GM18867 (cell line): Measurements from ENCODE around the gene LGALS7B.
"Not testable (repeated sequence)": the region's sequence is repeated elsewhere in the genome, so short reads cannot be mapped to it uniquely, and the experiment has no call there.

ENCODE experiments used
- ATAC-seq: cut with Tn5 transposase; IDR thresholded peaks from one replicate; pipeline ENCODE4 v1.9.1; 2021; ENCODE audit warnings: mild to moderate bottlenecking, moderate library complexity; ENCODE audit not compliant: unreplicated experiment

The LGALS7B gene

DNA sequence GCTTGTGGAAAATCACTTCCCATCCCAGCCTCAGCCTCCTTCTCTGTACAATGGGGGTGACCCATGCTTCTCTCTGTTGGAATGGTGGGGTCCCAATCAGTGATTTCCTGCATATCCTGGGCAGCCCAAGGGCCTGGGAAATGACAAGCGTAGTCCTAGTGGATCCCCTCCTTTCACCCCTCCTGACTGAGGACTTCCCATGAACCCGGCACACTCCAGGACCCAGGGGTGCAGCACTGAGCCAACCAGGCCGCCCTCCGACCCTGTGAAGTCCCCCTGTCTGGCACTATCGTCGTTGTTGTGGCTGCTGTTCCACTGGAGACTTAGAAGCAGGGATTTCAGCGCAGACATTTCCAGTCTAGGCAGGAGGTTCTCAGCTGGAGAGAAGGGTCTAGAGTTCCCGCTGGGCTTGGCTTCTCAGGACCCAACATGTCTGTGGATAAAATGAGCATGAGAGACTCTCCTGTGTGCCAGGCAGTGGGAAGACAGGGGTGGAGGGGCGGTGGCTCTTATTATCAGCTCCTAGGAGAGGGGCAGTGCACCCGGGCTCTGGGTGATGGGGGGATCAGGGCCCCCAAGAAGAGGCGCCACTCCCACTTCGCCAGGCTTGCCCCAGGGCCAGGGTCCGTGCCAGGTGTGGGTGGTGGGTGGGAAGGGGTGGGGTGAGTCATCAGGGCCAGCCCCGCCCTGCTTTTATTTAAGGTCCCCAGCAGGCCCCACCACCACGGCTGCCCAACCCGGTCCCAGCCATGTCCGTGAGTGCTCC lies at the start of gene LGALS7B:
TSS of gene LGALS7B (plus strand) at position 723 of the 766 bp plus-strand sequence. CDS start at position 750, 27 bp downstream.
- no peak for ATAC-seq

DNA sequence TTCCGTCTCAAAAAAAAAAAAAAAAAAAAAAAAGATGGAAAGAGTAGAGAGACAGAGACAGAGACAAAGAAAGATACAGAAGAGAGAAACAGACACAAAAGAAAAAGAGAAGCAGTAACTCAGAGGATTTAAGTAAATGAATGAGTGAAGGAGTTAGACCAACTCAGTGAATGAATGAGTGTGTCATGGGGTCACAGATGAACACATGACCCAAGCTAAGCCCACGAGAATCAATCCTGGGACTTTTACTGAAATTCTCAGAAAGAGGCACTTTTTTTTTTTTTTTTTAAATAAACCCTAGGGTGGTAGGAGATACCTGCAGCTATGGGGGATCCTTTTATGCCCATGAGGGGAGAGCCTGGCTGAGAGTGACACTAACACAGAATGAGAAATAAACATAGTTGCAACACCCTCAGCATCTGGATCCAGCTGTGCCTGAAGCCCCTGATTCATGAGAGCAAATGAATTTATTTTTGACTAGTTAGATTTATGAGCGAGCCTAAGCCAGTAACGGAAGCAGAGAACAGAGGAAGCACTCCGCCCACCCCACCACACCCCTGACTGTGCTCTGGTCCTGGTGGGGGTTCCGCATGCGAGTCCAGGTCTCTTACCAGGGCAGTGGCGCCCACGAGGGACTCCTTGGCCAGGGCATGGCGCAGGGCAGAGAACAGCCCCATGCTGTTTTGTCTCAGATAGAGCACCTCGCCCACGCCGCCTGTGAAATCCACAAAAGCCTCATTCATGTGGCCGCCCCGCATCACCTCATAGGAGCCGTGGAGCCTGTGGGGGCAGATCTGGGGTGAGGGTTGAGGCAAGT lies 49.4 kb upstream of the LGALS7B start:
- ATAC-seq, result no peak

DNA sequence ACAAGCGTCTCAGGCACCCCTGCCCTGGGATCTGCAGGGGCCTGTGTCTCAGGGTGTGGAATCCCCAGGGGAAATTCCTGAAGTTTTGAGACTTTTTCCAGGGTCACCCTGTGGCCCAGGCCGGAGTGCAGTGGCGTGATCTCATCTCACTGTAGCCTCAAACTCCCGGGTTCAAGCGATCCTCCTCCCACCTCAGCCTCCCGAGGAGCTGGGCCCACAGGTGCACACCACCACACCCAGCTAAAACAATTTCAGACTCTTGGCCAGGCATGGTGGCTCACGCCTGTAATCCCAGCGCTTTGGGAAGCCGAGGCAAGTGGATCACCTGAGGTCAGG lies 48.8 kb upstream of the LGALS7B start:
- no peak for ATAC-seq

DNA sequence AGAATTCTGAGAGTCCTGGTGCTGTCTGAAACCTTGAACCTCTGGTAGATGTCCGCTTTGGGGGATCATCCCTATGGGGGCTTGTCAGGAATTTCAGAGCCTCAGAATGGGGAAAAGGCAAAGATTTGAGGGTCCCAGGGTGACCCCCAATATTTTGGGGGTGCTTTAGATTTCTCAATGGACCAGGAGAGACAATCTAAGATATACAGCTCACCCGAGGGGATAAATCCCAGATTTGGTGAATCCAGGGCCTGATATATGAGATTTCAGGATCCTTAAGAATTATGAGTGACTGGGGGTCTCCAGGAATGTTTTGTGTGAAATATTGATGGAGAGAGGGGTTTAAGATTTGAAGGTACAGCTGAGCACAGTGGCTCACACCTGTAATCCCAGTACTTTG lies 48.1 kb upstream of the LGALS7B start:
- ATAC-seq, result no peak

DNA sequence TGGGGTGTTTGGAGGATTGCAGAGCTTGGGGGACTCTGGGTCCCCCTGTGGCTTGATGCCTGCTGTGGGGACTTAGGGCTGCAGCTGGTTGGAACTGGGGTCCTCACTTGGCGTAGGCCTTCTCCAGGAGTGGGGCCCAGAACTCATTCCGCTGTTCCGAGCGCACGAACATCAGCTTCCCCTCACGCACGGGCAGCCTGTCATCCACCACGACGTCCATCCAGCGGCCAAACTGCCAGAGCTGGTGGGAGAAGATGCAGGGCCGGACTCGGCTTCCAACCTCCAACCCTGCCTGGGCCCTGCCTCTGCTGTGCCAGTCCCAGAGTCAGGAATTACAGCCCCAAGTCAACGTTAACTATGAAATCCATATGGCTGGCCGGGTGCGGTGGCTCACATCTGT lies 47.3 kb upstream of the LGALS7B start:
- ATAC-seq, result no peak

DNA sequence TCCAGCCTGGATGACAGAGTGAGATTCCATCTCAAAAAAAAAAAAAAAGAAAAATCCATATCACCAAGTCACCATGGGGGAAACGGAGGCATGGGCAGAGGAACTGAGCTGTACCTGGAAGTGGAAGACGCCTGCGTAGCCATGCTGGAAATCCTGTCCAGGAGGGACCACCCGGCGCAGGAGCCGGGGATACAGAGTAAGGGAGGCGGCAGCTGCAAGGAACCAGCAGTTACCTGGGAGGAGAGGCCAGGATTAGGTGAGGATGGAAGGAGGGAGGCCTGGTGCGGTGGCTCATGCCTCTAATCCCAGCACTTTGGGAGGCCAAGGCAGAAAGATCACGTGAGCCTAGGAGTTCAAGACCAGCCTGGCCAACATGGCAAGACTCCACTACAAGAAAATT lies 46.7 kb upstream of the LGALS7B start:
- ATAC-seq, result no peak

DNA sequence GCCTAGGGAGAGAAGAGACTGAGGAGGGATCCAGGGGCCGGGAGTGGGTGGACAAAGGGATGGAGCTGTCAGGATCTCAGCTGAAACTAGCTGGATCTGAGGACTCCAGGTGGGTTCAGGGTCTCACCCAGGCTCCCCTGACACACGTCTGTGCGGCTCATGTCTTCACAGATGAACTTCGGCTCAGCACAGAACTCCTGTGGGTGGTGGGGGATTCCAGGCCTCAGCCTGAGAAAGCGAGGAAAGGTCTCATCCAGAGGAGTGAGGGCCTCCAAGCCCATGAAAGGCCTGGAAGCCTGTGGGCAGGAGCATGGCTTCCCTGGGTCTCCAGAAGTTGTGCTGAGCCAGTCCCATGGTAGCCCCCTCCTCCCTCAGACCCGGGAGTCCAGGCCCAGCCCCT lies 46.1 kb upstream of the LGALS7B start:
- no peak for ATAC-seq

DNA sequence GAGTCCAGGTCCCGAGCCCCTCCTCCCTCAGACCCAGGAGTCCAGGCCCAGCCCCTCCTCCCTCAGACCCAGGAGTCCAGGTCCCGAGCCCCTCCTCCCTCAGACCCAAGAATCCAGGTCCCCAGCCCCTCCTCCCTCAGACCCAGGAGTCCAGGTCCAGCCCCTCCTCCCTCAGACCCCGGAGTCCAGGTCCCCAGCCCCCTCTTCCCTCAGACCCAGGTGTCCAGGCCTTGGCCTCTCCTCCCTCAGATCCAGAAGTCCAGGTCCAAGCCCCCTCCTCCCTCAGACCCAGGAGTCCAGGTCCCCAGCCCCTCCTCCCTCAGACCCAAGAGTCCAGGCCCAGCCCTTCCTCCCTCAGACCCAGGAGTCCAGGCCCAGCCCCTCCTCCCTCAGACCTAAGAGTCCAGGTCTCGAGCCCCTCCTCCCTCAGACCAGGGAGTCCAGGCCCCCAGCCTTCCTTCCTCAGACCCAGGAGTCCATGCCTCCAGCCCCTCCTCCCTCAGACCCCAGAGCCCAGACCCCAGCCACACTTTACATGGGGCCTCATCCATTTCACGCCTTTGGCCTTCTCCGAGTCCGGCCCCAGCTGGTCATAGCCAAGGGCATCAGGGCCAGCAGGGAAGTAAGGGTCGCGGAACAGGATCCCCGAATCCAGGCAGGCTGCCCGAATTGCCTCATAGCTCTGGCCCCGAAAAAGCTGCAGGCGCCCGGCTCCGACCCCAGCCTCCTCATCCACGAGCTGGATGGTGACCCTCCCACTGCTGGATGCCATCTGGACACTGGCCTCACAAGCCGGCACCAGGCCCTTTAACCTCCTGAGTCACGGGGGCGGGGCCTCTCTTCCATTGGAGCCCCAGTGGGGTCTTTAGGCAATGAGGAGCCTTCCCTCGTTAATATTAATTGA lies 45.4 kb upstream of the LGALS7B start:
- no peak for ATAC-seq

GRCh38 chr19:38744298-38744681 lies 44.7 kb upstream of the LGALS7B start, which contains the start of gene CAPN12:
Gene CAPN12 (minus strand): TSS chr19:38744474. CDS start chr19:38744165, 309 bp downstream.
- ATAC-seq, result no peak

DNA sequence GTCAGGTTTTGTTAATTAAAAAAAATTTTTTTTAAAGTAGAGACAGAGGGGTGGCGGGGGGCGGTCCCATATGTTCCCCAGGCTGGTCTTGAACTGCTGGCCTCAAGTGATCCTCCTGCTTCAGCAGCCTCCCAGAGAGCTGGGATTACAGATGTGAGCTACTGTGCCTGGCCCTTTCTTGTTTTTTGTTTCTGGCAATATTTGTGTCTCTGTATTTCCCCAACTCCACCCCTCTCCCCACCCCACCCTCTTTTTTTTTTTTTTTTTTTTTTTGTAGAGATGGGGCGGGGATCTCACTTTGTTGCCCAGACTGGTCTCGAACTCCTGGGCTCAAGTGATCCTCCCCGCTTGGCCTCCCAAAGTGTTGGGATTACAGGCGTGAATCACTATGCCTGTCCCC lies 44.1 kb upstream of the LGALS7B start:
- no peak for ATAC-seq

GRCh38 chr19:38745316-38745715 lies 43.7 kb upstream of the LGALS7B start:
- ATAC-seq, result no peak

- ATAC-seq, result not testable (repeated sequence)
These were observed 35.2 kb upstream of the LGALS7B start for GRCh38 chr19:38753783-38754182.

GRCh38 chr19:38754196-38754595 lies 34.8 kb upstream of the LGALS7B start:
- not testable (repeated sequence) for ATAC-seq

DNA sequence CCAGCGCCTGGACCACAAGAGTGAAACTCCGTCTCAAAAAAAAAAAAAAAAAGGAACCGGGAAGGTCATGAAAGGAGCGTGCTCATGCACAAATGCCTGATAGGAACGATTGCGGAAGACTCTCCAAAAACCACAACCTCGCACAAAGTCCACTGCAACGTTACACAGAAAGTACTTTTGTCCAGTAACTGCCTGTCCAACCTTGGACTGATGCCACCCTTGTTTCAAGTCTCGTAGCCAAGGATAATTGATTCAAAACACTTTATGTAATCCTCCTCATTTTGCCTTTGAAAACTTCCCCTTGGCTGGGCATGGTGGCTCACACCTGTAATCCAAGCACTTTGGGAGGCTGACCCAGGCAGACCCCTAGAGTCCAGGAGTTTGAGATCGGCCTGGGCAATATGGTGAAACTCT lies 29.4 kb upstream of the LGALS7B start:
- no peak for ATAC-seq

DNA sequence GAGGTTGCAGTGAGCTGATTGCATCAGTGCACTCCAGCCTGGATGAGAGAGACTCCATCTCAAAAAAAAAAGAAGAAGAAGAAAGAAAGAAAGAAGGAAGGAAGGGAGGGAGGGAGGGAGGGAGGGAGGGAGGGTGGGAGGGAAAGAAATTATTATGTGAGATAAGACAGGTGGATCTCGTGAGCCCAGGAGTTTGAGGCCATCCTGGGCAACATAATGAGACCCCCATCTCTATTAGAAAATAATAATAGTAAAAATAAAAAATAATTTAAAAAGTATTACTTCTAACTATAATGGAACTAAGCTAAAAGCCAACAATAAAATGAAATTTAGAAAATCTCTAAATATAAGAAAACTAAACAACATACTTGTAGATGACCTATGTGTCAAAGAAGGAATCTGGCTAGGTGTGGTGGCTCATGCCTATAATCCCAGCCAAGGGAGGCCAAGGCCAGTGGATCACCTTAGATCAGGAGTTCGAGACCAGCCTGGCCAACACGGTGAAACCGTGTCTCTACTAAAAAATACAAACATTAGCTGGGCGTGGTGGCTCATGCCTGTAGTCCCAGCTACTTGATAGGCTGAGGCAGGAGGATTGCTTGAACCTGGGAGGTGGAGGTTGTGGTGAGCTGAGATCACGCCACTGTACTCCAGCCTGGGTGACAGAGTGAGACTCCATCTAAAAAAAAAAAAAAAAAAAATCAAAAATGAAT lies 28.0 kb upstream of the LGALS7B start:
- not testable (repeated sequence) for ATAC-seq

DNA sequence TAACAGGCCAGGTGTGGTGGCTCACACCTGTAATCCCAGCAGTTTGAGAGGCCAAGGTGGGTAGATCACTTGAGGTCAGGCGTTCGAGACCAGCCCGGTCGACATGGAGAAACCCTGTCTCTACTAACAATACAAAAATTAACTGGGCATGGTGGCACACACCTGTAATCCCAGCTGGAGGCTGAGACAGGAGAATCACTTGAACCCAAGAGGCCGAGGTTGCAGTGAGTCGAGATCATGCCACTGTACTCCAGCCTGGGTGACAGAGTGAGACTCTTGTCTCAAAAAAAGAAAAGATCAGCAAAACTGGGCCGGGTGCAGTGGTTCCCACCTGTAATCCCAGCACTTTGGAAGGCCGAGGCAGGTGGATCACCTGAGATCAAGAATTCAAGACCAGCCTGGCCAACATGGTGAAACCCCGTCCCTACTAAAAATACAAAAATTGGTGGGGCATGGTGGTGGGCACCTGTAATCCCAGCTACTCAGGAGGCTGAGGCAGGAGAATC lies 27.1 kb upstream of the LGALS7B start:
- not testable (repeated sequence) for ATAC-seq

DNA sequence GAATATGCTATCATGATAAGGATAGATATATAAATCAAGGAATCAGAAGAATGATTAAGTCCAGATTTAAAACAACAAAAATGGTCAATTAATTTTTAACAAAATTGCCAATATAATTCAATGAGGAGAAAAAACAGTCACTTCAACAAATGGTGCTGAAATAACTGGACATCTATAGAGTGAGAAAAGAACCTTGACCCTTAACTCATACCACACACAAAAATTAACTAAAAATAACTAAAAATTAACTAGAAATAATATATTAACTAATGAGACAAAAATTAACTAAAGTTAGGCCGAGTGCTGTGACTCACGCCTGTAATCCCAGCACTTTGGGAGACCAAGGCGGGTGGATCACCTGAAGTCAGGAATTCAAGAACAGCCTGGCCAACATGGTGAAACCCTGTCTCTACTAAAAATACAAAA lies 25.2 kb upstream of the LGALS7B start:
- ATAC-seq, result no peak

DNA sequence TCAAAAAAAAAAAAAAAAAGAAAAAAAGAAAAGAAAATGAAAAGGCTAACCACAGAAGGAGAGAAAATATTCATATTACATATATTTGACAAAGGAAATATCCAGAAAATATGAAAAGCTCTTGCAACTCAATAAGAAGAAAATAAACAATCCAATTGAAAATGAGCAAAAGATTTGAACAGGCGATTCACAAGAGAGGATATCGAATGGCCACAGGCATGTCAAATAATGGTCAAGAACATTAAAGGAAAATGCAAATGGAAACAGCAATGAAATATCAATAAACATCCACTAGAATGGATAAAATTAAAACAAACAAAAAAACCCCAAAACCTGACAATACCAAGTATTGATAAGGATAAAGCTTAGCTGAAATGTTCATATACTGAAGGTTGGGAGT lies 23.8 kb upstream of the LGALS7B start:
- ATAC-seq, result no peak

DNA sequence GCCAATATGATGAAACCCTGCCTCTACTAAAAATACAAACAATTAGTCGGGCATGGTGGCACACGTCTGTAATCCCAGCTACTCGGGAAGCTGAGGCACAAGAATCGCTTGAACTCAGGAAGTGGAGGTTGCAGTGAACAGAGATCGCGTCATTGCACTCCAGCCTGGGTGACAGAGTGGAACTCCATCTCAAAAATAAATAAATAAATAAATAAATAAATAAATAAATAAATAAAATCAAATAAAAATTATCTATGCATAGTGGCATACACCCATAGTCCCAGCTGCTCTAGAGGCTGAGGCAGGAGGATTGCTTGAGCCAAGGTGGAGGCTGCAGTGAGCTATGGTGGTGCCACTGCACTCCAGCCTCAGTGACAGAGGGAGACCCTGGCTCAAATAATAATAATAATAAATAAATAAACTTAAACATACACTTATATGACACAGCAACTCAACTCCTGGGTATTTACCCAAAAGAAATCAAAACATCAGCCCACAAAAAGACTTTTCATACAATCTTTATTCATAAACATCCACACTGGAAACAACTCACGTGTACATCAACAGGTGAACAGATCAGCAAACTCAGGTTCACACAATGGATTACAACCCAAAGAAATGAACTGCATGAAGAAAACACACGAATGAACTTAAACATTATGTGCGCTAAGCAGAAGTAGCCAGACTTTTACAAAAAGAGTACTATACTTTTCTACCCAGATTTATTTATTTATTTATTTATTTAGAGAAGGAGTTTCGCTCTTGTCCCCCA lies 22.5 kb upstream of the LGALS7B start:
- ATAC-seq, result no peak
